GM21529 (cell line): Measurements from ENCODE around the gene SIGLEC8.

ENCODE experiments used
- ATAC-seq: cut with Tn5 transposase; IDR thresholded peaks from one replicate; pipeline ENCODE4 v1.9.1; 2021; ENCODE audit not compliant: unreplicated experiment

The SIGLEC8 gene

GRCh38 chr19:51407511-51408131 is 50.6 kb downstream of the SIGLEC8 start:
- no peak for ATAC-seq

GRCh38 chr19:51402117-51402516 is 56.1 kb downstream of the SIGLEC8 start:
- no peak for ATAC-seq
